Endothelial cell of umbilical vein (primary cell): ENCODE data around the gene ZNF808.
"Not testable (repeated sequence)": the region's sequence is repeated elsewhere in the genome, so short reads cannot be mapped to it uniquely, and the experiment has no call there.

Source experiments
- MYC ChIP-seq: IDR thresholded peaks from one replicate; pipeline ENCODE4 v1.6.1; 2011; ENCODE audit warnings: mild to moderate bottlenecking, low read depth, low read length
- POLR2A ChIP-seq: IDR thresholded peaks from 2 replicates; pipeline ENCODE4 v1.6.1; 2012; ENCODE audit warnings: low read depth, mild to moderate bottlenecking, control low read depth, low read length
- POLR2AphosphoS5 ChIP-seq: IDR thresholded peaks from 2 replicates; pipeline ENCODE4 v1.6.1; 2012; ENCODE audit warnings: low read depth, mild to moderate bottlenecking, control low read depth, low read length, moderate library complexity; ENCODE audit not compliant: insufficient read depth
- TF ChIP-seq, protein P1 (sequence below), 2 donors: IDR thresholded peaks; 1 replicate in 1 of 2; 2 replicates in 1 of 2; pipeline ENCODE4 v1.5.1; 2011; ENCODE audit warnings: low read length in 2 of 2, mild to moderate bottlenecking in 2 of 2, moderate library complexity in 2 of 2, control low read depth in 1 of 2, inconsistent platforms in 1 of 2, low read depth in 1 of 2; ENCODE audit not compliant: insufficient read depth in 1 of 2; ENCODE audit errors: extremely low read depth in 1 of 2

DNA sequence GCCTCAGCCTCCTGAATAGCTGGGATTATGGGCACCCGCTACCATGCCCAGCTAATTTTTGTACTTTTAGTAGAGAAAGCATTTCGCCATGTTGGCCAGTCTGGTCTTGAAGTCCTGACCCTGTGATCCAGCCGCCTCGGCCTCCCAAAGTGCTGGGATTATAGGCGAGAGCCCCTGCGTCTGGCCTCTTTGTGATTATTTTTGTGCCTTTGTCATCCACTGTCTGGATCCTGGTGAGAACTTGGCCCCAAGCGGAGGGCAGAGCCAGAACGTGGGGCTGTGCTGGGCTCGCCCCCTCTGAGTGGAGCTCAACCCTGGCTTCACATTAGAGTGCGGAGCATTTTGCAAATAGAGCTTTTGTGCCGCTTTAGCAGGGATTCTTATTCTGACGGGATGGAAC lies 26.5 kb upstream of the ZNF808 start:
- TF ChIP-seq, protein P1, sequence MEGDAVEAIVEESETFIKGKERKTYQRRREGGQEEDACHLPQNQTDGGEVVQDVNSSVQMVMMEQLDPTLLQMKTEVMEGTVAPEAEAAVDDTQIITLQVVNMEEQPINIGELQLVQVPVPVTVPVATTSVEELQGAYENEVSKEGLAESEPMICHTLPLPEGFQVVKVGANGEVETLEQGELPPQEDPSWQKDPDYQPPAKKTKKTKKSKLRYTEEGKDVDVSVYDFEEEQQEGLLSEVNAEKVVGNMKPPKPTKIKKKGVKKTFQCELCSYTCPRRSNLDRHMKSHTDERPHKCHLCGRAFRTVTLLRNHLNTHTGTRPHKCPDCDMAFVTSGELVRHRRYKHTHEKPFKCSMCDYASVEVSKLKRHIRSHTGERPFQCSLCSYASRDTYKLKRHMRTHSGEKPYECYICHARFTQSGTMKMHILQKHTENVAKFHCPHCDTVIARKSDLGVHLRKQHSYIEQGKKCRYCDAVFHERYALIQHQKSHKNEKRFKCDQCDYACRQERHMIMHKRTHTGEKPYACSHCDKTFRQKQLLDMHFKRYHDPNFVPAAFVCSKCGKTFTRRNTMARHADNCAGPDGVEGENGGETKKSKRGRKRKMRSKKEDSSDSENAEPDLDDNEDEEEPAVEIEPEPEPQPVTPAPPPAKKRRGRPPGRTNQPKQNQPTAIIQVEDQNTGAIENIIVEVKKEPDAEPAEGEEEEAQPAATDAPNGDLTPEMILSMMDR (IDR thresholded peaks at IDR 0.05; ENCODE audit: extremely low read depth in 1 of 2, insufficient read depth in 1 of 2, low read depth in 1 of 2, low read length in 2 of 2), result not testable (repeated sequence)
- TF ChIP-seq POLR2A, MYC, POLR2AphosphoS5: not testable (repeated sequence)
